ENCODE results near the gene ADGRL3.

ADGRL3 gene

DNA sequence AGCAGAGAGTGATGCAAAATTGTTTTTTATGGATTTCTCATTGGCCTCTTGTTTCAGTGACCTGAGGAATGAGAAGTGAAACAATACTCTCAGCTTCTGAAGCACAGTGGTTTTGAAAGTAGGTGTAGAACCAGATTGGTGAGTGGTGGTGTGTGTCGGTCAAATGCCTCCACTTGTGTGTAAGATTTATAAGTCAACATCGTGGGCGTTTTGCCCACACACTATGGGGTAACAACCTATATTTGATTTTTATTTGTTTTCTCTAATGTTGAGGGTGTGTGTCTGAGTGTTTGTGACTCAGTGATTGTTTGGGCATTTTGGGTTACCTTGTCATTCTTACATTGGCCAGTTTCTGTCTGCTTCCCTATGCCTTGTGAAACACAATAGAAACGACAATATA, 23.3 kb downstream of the ADGRL3 start:
- H3K27ac Mint-ChIP-seq, result no peak overlapping the region
- no peaks in the 10 kb centered on the region for H3K27me3 Mint-ChIP-seq
- H3K36me3 Mint-ChIP-seq (ENCODE audit: low read depth), result no peaks in the 10 kb centered on the region
- H3K9me3 Mint-ChIP-seq, result no peaks in the 10 kb centered on the region
- no peak overlapping the region for H3K4me3 Mint-ChIP-seq
- no peaks in the 10 kb centered on the region for H3K4me1 Mint-ChIP-seq (ENCODE audit: low read depth)

GRCh38 chr4:61224573-61224972, 24.4 kb downstream of the ADGRL3 start:
- H3K27ac Mint-ChIP-seq, result no peak overlapping the region
- H3K27me3 Mint-ChIP-seq, result no peaks in the 10 kb centered on the region
- H3K4me3 Mint-ChIP-seq, result no peak overlapping the region
- no peaks in the 10 kb centered on the region for H3K36me3 Mint-ChIP-seq (ENCODE audit: low read depth)
- no peaks in the 10 kb centered on the region for H3K9me3 Mint-ChIP-seq
- H3K4me1 Mint-ChIP-seq (ENCODE audit: low read depth), result no peaks in the 10 kb centered on the region

- H3K9me3 Mint-ChIP-seq, result no peaks in the 10 kb centered on the region
- H3K27me3 Mint-ChIP-seq, result no peaks in the 10 kb centered on the region
- H3K4me3 Mint-ChIP-seq, result no peak overlapping the region
- H3K27ac Mint-ChIP-seq, result no peak overlapping the region
- no peaks in the 10 kb centered on the region for H3K4me1 Mint-ChIP-seq (ENCODE audit: low read depth)
- no peaks in the 10 kb centered on the region for H3K36me3 Mint-ChIP-seq (ENCODE audit: low read depth)
These were observed 25.5 kb downstream of the ADGRL3 start for GRCh38 chr4:61225656-61226055.

DNA sequence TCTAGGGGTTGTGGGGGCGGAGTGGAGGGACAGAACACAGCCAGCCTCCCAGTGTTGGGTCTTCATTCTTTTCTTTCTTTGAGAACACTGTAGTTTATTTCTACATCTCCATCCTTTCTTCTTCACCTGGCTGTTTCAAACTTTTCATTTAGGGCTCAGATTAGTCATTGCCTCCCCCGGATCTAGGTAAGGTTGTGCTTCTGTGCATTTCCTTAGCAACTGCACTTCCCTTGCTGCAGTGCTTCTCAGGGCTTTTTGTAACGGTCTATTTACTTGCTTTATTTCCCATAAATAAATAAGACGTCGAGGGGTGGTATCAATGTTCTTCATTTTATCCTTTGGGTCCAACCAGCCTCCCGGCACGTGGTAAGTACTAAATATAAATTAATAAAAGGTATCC, 31.3 kb downstream of the ADGRL3 start:
- Mint-ChIP-seq H3K4me1 (ENCODE audit: low read depth) (no peaks in the 10 kb centered on the region), H3K27ac (no peak overlapping the region), H3K27me3 (no peaks in the 10 kb centered on the region), H3K9me3 (peaks cover 27% of the 10 kb centered on the region), H3K36me3 (ENCODE audit: low read depth) (no peaks in the 10 kb centered on the region), H3K4me3 (no peak overlapping the region)

GRCh38 chr4:61239250-61239649, 39.1 kb downstream of the ADGRL3 start:
- Mint-ChIP-seq H3K27me3 (no peaks in the 10 kb centered on the region), H3K36me3 (ENCODE audit: low read depth) (no peaks in the 10 kb centered on the region), H3K4me3 (no peak overlapping the region), H3K27ac (no peak overlapping the region), H3K9me3 (peaks cover 18% of the 10 kb centered on the region), H3K4me1 (ENCODE audit: low read depth) (no peaks in the 10 kb centered on the region)

- H3K4me1 Mint-ChIP-seq (ENCODE audit: low read depth), result no peaks in the 10 kb centered on the region
- H3K36me3 Mint-ChIP-seq (ENCODE audit: low read depth), result no peaks in the 10 kb centered on the region
- no peak overlapping the region for H3K27ac Mint-ChIP-seq
- no peaks in the 10 kb centered on the region for H3K27me3 Mint-ChIP-seq
- peaks cover 4% of the 10 kb centered on the region for H3K9me3 Mint-ChIP-seq
- no peak overlapping the region for H3K4me3 Mint-ChIP-seq
These were observed 43.8 kb downstream of the ADGRL3 start for GRCh38 chr4:61243962-61244361.

DNA sequence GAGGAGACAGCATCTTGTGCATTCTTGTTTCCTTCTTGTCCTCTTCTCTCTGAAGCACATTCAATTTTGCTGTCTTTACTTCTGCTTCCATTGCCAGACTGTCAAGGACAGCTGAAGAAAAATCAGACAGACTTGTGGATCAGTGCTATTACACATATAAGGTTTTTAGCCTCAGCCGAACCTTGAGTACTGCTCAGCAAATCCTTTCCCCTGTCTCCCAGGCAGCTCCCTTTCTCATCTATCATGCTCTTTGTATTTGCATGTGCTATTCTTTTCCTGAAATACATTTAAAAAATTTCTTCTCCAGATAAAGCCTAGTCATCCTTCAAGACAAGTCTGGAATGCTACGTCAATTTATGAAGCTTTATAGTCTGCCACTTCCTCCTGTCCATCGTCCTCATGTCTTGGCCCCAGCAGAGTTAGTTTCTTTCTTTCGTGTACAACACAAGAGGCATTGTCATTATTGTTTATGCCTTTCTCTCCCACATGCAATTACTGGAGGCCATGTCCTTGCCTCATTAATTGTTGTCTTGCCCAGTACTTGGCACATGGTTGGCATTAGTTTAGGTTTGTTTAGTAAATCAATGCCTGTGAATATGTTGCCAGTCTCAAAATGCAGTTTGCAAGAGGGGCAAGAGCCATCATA, 45.1 kb downstream of the ADGRL3 start:
- Mint-ChIP-seq H3K4me1 (ENCODE audit: low read depth) (no peaks in the 10 kb centered on the region), H3K4me3 (no peak overlapping the region), H3K27me3 (no peaks in the 10 kb centered on the region), H3K27ac (no peak overlapping the region), H3K9me3 (peaks cover 8% of the 10 kb centered on the region), H3K36me3 (ENCODE audit: low read depth) (no peaks in the 10 kb centered on the region)

DNA sequence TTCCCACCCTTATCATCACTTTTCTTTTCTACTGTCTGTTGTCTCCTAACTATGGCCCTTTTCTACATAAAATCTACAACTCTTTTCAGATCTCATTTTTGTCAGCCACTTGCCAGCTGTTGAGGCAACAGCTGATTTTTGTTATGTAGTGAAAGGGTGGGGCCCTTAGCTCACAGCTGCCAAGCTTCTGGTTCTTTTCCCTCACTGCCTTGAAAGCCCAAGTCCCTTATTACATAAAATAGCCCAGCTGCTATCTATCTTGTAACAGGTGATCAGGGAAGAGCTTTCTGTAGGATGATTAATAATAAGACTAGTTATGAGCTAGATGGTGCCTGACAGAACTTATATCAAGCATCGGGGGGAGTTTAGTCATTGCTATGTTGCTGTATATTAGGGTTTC, 45.9 kb downstream of the ADGRL3 start:
- Mint-ChIP-seq H3K9me3 (peaks cover 8% of the 10 kb centered on the region), H3K27me3 (no peaks in the 10 kb centered on the region), H3K27ac (no peak overlapping the region)

GRCh38 chr4:61248705-61249104, 48.6 kb downstream of the ADGRL3 start:
- Mint-ChIP-seq H3K27ac (no peak overlapping the region), H3K36me3 (ENCODE audit: low read depth) (no peaks in the 10 kb centered on the region), H3K4me1 (ENCODE audit: low read depth) (no peaks in the 10 kb centered on the region), H3K9me3 (peaks cover 4% of the 10 kb centered on the region), H3K4me3 (no peak overlapping the region), H3K27me3 (no peaks in the 10 kb centered on the region)

More for the DNA sequence above, 45.9 kb downstream of the ADGRL3 start:
- Mint-ChIP-seq H3K4me3 (no peak overlapping the region), H3K4me1 (ENCODE audit: low read depth) (no peaks in the 10 kb centered on the region), H3K36me3 (ENCODE audit: low read depth) (no peaks in the 10 kb centered on the region)

DNA sequence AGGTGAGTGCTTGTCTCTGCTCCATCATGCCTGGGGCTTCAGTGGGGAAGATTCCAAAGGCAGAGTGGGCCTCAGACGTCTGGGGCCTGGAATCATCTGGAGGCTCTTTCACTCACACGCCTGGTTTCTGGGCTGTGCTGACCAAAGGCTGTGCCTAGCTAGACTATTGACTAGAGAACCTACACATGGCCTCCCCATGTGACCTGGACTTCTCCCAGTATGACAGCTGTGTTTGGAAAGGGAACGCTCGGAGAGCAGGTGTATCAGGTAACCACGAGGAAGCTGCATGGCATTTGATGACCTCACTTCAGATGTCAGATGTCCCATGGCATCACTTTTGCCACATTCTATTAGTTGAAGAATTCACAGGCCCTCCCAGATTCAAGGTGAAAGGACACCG, 51.0 kb downstream of the ADGRL3 start:
- no peaks in the 10 kb centered on the region for H3K36me3 Mint-ChIP-seq (ENCODE audit: low read depth)
- peaks cover 11% of the 10 kb centered on the region for H3K9me3 Mint-ChIP-seq

GRCh38 chr4:61254406-61254805, 54.3 kb downstream of the ADGRL3 start:
- H3K4me1 Mint-ChIP-seq (ENCODE audit: low read depth), result no peaks in the 10 kb centered on the region
- no peaks in the 10 kb centered on the region for H3K36me3 Mint-ChIP-seq (ENCODE audit: low read depth)
- no peaks in the 10 kb centered on the region for H3K27me3 Mint-ChIP-seq
- peaks cover 9% of the 10 kb centered on the region for H3K9me3 Mint-ChIP-seq
- H3K27ac Mint-ChIP-seq, result no peak overlapping the region
- no peak overlapping the region for H3K4me3 Mint-ChIP-seq

More for the DNA sequence above, 51.0 kb downstream of the ADGRL3 start:
- H3K27me3 Mint-ChIP-seq, result no peaks in the 10 kb centered on the region
- H3K4me3 Mint-ChIP-seq, result no peak overlapping the region
- H3K27ac Mint-ChIP-seq, result no peak overlapping the region
- H3K4me1 Mint-ChIP-seq (ENCODE audit: low read depth), result no peaks in the 10 kb centered on the region

GRCh38 chr4:61273233-61273632, 73.1 kb downstream of the ADGRL3 start:
- H3K36me3 Mint-ChIP-seq (ENCODE audit: low read depth), result no peaks in the 10 kb centered on the region

GRCh38 chr4:61274286-61274685, 74.2 kb downstream of the ADGRL3 start:
- Mint-ChIP-seq H3K36me3 (ENCODE audit: low read depth) (no peaks in the 10 kb centered on the region), H3K4me3 (no peak overlapping the region), H3K9me3 (peaks cover 10% of the 10 kb centered on the region), H3K4me1 (ENCODE audit: low read depth) (no peaks in the 10 kb centered on the region), H3K27ac (no peak overlapping the region), H3K27me3 (no peaks in the 10 kb centered on the region)

More at GRCh38 chr4:61273233-61273632, 73.1 kb downstream of the ADGRL3 start:
- no peak overlapping the region for H3K4me3 Mint-ChIP-seq
- H3K27me3 Mint-ChIP-seq, result no peaks in the 10 kb centered on the region
- no peak overlapping the region for H3K27ac Mint-ChIP-seq
- no peaks in the 10 kb centered on the region for H3K4me1 Mint-ChIP-seq (ENCODE audit: low read depth)
- peaks cover 4% of the 10 kb centered on the region for H3K9me3 Mint-ChIP-seq

- no peaks in the 10 kb centered on the region for H3K4me1 Mint-ChIP-seq (ENCODE audit: low read depth)
- H3K36me3 Mint-ChIP-seq (ENCODE audit: low read depth), result no peaks in the 10 kb centered on the region
- no peaks in the 10 kb centered on the region for H3K27me3 Mint-ChIP-seq
- H3K4me3 Mint-ChIP-seq, result no peak overlapping the region
- no peak overlapping the region for H3K27ac Mint-ChIP-seq
- peaks cover 14% of the 10 kb centered on the region for H3K9me3 Mint-ChIP-seq
These were observed 75.1 kb downstream of the ADGRL3 start for GRCh38 chr4:61275241-61275640.

GRCh38 chr4:61276029-61276428, 75.9 kb downstream of the ADGRL3 start:
- no peak overlapping the region for H3K27ac Mint-ChIP-seq
- H3K9me3 Mint-ChIP-seq, result peaks cover 14% of the 10 kb centered on the region
- H3K4me3 Mint-ChIP-seq, result no peak overlapping the region

More at GRCh38 chr4:61276029-61276428, 75.9 kb downstream of the ADGRL3 start:
- no peaks in the 10 kb centered on the region for H3K4me1 Mint-ChIP-seq (ENCODE audit: low read depth)
- H3K36me3 Mint-ChIP-seq (ENCODE audit: low read depth), result no peaks in the 10 kb centered on the region
- no peaks in the 10 kb centered on the region for H3K27me3 Mint-ChIP-seq

Measured in stimulated activated naive CD8-positive, alpha-beta T cell treated with anti-CD3 and anti-CD28 coated beads, Interleukin-15, Interleukin-2, amounts not matched to agents 100 ng/mL and 50 ng/mL, for 24 hours (primary cell).